GM23338 (cell line): Measurements from ENCODE around the gene VEPH1. TPM values are rescaled to one million over a fixed set of nuclear protein-coding genes. Genes with fewer than 3 reads are reported as not detected.

ENCODE experiments used
- ATAC-seq: fragments of 200-7000 bp; cut with Tn5 transposase; 3 replicates; pipeline ENCODE4 v1.9.1; 2020
- DNase-seq: peaks from one replicate; pipeline ENCODE4 v3.0.0-alpha.2; 2015; ENCODE audit warnings: low spot score
- H2AFZ ChIP-seq: fragments of 200-600 bp; sonication (generic); 2 replicates; pipeline ENCODE4 v1.8.0; 2016; ENCODE audit warnings: antibody characterized with exemption, mild to moderate bottlenecking, moderate library complexity
- H3F3A ChIP-seq: fragments of 200-600 bp; sonication (generic); replicated peaks from 2 replicates; pipeline ENCODE4 v1.8.0; 2017; ENCODE audit warnings: antibody characterized with exemption, mixed run types, low read depth
- H3K27ac ChIP-seq: fragments of 200-600 bp; sonication (generic); 2 replicates; pipeline ENCODE4 v1.6.1; 2016; ENCODE audit warnings: low read depth
- H3K27me3 ChIP-seq: fragments of 200-600 bp; sonication (generic); 2 replicates; pipeline ENCODE4 v1.8.0; 2016; ENCODE audit warnings: mild to moderate bottlenecking, mixed run types, moderate library complexity; ENCODE audit not compliant: insufficient read depth
- H3K36me3 ChIP-seq: fragments of 200-600 bp; sonication (generic); 2 replicates; pipeline ENCODE4 v1.8.0; 2016; ENCODE audit warnings: mild to moderate bottlenecking; ENCODE audit not compliant: insufficient read depth
- H3K4me1 ChIP-seq: fragments of 200-600 bp; sonication (generic); 2 replicates; pipeline ENCODE4 v1.8.0; 2016; ENCODE audit warnings: mild to moderate bottlenecking, moderate library complexity; ENCODE audit not compliant: insufficient read depth
- H3K4me2 ChIP-seq: fragments of 200-600 bp; sonication (generic); 2 replicates; pipeline ENCODE4 v1.7.1; 2017; ENCODE audit warnings: mixed run types
- H3K4me3 ChIP-seq: fragments of 200-600 bp; sonication (generic); 2 replicates; pipeline ENCODE4 v1.6.1; 2016; ENCODE audit warnings: mixed run types
- H3K79me2 ChIP-seq: fragments of 200-600 bp; sonication (generic); replicated peaks from 2 replicates; pipeline ENCODE4 v1.8.0; 2017; ENCODE audit warnings: mild to moderate bottlenecking; ENCODE audit not compliant: insufficient read depth
- H3K9me2 ChIP-seq: fragments of 200-600 bp; sonication (generic); 2 replicates; pipeline ENCODE4 v1.8.0; 2017; ENCODE audit not compliant: insufficient read depth
- H4K20me1 ChIP-seq: fragments of 200-600 bp; sonication (generic); replicated peaks from 2 replicates; pipeline ENCODE4 v1.8.0; 2017; ENCODE audit warnings: mild to moderate bottlenecking; ENCODE audit not compliant: insufficient read depth
- H3K27ac Mint-ChIP-seq: 2 replicates; pipeline ENCODE4 v1.8.0; 2020; ENCODE audit warnings: inconsistent platforms, mild to moderate bottlenecking, moderate library complexity, mixed read lengths
- H3K27me3 Mint-ChIP-seq: 3 replicates; pipeline ENCODE4 v1.8.0; 2022; ENCODE audit warnings: low read depth, mild to moderate bottlenecking, moderate library complexity, mixed read lengths, inconsistent platforms; ENCODE audit not compliant: insufficient read depth, poor library complexity
- H3K36me3 Mint-ChIP-seq: 3 replicates; pipeline ENCODE4 v1.8.0; 2021; ENCODE audit warnings: low read depth, mild to moderate bottlenecking, inconsistent platforms, moderate library complexity, mixed read lengths
- H3K4me1 Mint-ChIP-seq: 3 replicates; pipeline ENCODE4 v1.8.0; 2020; ENCODE audit warnings: mild to moderate bottlenecking, inconsistent platforms, mixed read lengths
- H3K4me3 Mint-ChIP-seq: 3 replicates; pipeline ENCODE4 v1.8.0; 2021; ENCODE audit warnings: moderate library complexity, mild to moderate bottlenecking, inconsistent platforms, mixed read lengths
- H3K9me3 Mint-ChIP-seq: 3 replicates; pipeline ENCODE4 v1.8.0; 2020; ENCODE audit warnings: moderate library complexity, mild to moderate bottlenecking, inconsistent platforms, mixed read lengths
- CREB1 ChIP-seq: fragments of 250-450 bp; sonication (Bioruptor Pico); IDR thresholded peaks from 2 replicates; pipeline ENCODE4 v1.5.0; 2020; ENCODE audit warnings: low read depth, mild to moderate bottlenecking, moderate library complexity
- EZH2 ChIP-seq: fragments of 200-600 bp; sonication (generic); IDR thresholded peaks from one replicate; pipeline ENCODE4 v1.8.0; 2017; ENCODE audit warnings: antibody characterized with exemption, mild to moderate bottlenecking, low read depth; ENCODE audit not compliant: unreplicated experiment
- EZH2phosphoT487 ChIP-seq: fragments of 200-600 bp; sonication (generic); IDR thresholded peaks from one replicate; pipeline ENCODE4 v1.8.1; 2018; ENCODE audit warnings: antibody characterized with exemption; ENCODE audit not compliant: unreplicated experiment
- JUNB ChIP-seq: IDR thresholded peaks from one replicate; pipeline ENCODE4 v1.6.1; 2016; ENCODE audit warnings: antibody characterized with exemption; ENCODE audit not compliant: unreplicated experiment
- NANOG ChIP-seq: IDR thresholded peaks from 2 replicates; pipeline ENCODE4 v1.6.1; 2016; ENCODE audit warnings: antibody characterized with exemption, borderline replicate concordance
- POLR2AphosphoS5 ChIP-seq: IDR thresholded peaks from 2 replicates; pipeline ENCODE4 v1.6.1; 2016; ENCODE audit warnings: antibody characterized with exemption, low read depth
- STAT1 ChIP-seq: IDR thresholded peaks from one replicate; pipeline ENCODE4 v1.6.1; 2016; ENCODE audit warnings: antibody characterized with exemption; ENCODE audit not compliant: unreplicated experiment
- ZNF114 ChIP-seq: fragments of 250-450 bp; sonication (Bioruptor Pico); IDR thresholded peaks from 2 replicates; pipeline ENCODE4 v1.5.0; 2020; ENCODE audit warnings: mild to moderate bottlenecking, moderate library complexity
- ZNF331 ChIP-seq: fragments of 250-450 bp; sonication (Bioruptor Pico); IDR thresholded peaks from 2 replicates; pipeline ENCODE4 v1.5.0; 2020; ENCODE audit warnings: low read depth, mild to moderate bottlenecking, moderate library complexity
- polyA plus RNA-seq: library from polyadenylated mRNA; unstranded; fragments of >200 nt; fragmentation: Nextera tagmentation; extraction: Ambion mirVana; gene quantifications from 2 replicates; pipeline ENCODE4 v1.2.1, GENCODE V29; 2016
- total RNA-seq: library from RNA; depleted of rRNA; stranded (reverse); fragments of >200 nt; shearing (Covaris generic); gene quantifications from 2 replicates; pipeline ENCODE4 v1.2.3, GENCODE V29; 2014
- TF ChIP-seq, protein P1 (sequence below): IDR thresholded peaks from 2 replicates; pipeline ENCODE4 v1.6.1; 2016; ENCODE audit warnings: antibody characterized with exemption
- TF ChIP-seq, protein P2 (sequence below): fragments of 250-450 bp; sonication (Bioruptor Pico); IDR thresholded peaks from 2 replicates; pipeline ENCODE4 v1.5.0; 2020; ENCODE audit warnings: mild to moderate bottlenecking, moderate library complexity
- TF ChIP-seq, protein P3 (sequence below): IDR thresholded peaks from one replicate; pipeline ENCODE4 v1.6.1; 2018; ENCODE audit warnings: antibody characterized with exemption; ENCODE audit not compliant: unreplicated experiment
- TF ChIP-seq, protein P4 (sequence below), 2 experiments: fragments of 200-600 bp in 1 of 2; sonication (generic) in 1 of 2; conservative IDR thresholded peaks; 2 replicates each; pipeline versions ENCODE4 v1.5.1 to v1.6.1; 2016 to 2017; ENCODE audit warnings: antibody characterized with exemption in 2 of 2, low read depth in 2 of 2, mild to moderate bottlenecking in 2 of 2, moderate library complexity in 1 of 2

VEPH1 gene
- total and polyA plus RNA-seq, 2 experiments from 2014 or later = 15.4 to 33.8 TPM

DNA sequence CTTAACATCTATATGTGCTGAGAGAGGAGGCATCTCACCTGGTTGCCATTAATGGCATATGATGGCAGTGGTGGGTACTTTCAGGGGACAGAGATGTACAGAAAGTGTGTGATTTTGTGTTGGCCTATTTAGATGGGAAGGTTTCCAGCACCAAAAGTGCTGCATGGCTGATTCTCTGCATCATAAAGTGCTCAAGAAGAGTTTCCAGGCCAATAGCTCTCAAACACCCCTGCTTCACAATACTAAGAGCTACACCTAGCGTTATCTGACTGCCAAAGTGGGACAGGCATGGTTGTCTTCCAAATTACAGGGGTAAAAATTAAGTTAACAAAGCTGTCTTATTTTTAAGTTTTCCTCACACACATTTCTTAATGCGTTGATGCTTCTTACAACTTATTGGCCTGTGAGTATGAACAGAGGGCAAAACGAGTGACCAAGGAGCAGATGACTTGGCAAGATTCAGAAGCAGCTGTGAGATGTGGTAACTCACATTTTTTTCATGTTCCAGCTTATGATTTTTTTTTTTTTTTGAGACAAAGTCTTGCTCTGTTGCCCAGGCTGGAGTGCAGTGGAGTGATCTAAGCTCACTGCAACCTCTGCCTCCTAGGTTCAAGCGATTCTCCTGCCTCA lies 41.4 kb upstream of the VEPH1 start:
- Mint-ChIP-seq H3K4me1 (no peaks in the 10 kb centered on the region; the same call in 2 of the 3 replicates), H3K9me3 (peaks cover 12% of the 10 kb centered on the region), H3K36me3 (0 out of 3 replicates have a peak, but pooled peaks cover 6% of the 10 kb centered on the region), H3K27ac (no peak overlapping the region), H3K27me3 (no peaks in the 10 kb centered on the region), H3K4me3 (no peak overlapping the region)
- H3K4me1 ChIP-seq = no peaks in the 10 kb centered on the region; the same call in 1 of the 2 replicates
- H3K27ac ChIP-seq = no peak overlapping the region
- ATAC-seq (no peak), DNase-seq (no peak)
- H3K79me2 ChIP-seq = no peaks in the 10 kb centered on the region
- H3K4me3 ChIP-seq = no peak overlapping the region
- 0 out of 2 replicates have a peak, but pooled peaks cover 5% of the 10 kb centered on the region for H3K27me3 ChIP-seq
- H3K36me3 ChIP-seq = no peaks in the 10 kb centered on the region
- no peaks in the 10 kb centered on the region for H3F3A ChIP-seq
- H4K20me1 ChIP-seq = no peaks in the 10 kb centered on the region
- H3K9me2 ChIP-seq = no peaks in the 10 kb centered on the region
- H2AFZ ChIP-seq = no peak overlapping the region
- TF ChIP-seq, protein P1, sequence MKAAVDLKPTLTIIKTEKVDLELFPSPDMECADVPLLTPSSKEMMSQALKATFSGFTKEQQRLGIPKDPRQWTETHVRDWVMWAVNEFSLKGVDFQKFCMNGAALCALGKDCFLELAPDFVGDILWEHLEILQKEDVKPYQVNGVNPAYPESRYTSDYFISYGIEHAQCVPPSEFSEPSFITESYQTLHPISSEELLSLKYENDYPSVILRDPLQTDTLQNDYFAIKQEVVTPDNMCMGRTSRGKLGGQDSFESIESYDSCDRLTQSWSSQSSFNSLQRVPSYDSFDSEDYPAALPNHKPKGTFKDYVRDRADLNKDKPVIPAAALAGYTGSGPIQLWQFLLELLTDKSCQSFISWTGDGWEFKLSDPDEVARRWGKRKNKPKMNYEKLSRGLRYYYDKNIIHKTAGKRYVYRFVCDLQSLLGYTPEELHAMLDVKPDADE = no peak
- TF ChIP-seq, protein P2, sequence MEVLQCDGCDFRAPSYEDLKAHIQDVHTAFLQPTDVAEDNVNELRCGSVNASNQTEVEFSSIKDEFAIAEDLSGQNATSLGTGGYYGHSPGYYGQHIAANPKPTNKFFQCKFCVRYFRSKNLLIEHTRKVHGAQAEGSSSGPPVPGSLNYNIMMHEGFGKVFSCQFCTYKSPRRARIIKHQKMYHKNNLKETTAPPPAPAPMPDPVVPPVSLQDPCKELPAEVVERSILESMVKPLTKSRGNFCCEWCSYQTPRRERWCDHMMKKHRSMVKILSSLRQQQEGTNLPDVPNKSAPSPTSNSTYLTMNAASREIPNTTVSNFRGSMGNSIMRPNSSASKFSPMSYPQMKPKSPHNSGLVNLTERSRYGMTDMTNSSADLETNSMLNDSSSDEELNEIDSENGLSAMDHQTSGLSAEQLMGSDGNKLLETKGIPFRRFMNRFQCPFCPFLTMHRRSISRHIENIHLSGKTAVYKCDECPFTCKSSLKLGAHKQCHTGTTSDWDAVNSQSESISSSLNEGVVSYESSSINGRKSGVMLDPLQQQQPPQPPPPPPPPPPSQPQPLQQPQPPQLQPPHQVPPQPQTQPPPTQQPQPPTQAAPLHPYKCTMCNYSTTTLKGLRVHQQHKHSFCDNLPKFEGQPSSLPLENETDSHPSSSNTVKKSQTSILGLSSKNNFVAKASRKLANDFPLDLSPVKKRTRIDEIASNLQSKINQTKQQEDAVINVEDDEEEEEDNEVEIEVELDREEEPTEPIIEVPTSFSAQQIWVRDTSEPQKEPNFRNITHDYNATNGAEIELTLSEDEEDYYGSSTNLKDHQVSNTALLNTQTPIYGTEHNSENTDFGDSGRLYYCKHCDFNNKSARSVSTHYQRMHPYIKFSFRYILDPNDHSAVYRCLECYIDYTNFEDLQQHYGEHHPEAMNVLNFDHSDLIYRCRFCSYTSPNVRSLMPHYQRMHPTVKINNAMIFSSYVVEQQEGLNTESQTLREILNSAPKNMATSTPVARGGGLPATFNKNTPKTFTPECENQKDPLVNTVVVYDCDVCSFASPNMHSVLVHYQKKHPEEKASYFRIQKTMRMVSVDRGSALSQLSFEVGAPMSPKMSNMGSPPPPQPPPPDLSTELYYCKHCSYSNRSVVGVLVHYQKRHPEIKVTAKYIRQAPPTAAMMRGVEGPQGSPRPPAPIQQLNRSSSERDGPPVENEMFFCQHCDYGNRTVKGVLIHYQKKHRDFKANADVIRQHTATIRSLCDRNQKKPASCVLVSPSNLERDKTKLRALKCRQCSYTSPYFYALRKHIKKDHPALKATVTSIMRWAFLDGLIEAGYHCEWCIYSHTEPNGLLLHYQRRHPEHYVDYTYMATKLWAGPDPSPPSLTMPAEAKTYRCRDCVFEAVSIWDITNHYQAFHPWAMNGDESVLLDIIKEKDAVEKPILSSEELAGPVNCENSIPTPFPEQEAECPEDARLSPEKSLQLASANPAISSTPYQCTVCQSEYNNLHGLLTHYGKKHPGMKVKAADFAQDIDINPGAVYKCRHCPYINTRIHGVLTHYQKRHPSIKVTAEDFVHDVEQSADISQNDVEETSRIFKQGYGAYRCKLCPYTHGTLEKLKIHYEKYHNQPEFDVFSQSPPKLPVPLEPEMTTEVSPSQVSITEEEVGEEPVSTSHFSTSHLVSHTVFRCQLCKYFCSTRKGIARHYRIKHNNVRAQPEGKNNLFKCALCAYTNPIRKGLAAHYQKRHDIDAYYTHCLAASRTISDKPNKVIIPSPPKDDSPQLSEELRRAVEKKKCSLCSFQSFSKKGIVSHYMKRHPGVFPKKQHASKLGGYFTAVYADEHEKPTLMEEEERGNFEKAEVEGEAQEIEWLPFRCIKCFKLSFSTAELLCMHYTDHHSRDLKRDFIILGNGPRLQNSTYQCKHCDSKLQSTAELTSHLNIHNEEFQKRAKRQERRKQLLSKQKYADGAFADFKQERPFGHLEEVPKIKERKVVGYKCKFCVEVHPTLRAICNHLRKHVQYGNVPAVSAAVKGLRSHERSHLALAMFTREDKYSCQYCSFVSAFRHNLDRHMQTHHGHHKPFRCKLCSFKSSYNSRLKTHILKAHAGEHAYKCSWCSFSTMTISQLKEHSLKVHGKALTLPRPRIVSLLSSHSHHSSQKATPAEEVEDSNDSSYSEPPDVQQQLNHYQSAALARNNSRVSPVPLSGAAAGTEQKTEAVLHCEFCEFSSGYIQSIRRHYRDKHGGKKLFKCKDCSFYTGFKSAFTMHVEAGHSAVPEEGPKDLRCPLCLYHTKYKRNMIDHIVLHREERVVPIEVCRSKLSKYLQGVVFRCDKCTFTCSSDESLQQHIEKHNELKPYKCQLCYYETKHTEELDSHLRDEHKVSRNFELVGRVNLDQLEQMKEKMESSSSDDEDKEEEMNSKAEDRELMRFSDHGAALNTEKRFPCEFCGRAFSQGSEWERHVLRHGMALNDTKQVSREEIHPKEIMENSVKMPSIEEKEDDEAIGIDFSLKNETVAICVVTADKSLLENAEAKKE (CRISPR knock-in tag) = no peak
- TF ChIP-seq ZNF114 (CRISPR knock-in tag) = no peak
- TF ChIP-seq POLR2AphosphoS5 = no peak
- no peak for TF ChIP-seq EZH2phosphoT487
- no peak for TF ChIP-seq ZNF331
- TF ChIP-seq, protein P3, sequence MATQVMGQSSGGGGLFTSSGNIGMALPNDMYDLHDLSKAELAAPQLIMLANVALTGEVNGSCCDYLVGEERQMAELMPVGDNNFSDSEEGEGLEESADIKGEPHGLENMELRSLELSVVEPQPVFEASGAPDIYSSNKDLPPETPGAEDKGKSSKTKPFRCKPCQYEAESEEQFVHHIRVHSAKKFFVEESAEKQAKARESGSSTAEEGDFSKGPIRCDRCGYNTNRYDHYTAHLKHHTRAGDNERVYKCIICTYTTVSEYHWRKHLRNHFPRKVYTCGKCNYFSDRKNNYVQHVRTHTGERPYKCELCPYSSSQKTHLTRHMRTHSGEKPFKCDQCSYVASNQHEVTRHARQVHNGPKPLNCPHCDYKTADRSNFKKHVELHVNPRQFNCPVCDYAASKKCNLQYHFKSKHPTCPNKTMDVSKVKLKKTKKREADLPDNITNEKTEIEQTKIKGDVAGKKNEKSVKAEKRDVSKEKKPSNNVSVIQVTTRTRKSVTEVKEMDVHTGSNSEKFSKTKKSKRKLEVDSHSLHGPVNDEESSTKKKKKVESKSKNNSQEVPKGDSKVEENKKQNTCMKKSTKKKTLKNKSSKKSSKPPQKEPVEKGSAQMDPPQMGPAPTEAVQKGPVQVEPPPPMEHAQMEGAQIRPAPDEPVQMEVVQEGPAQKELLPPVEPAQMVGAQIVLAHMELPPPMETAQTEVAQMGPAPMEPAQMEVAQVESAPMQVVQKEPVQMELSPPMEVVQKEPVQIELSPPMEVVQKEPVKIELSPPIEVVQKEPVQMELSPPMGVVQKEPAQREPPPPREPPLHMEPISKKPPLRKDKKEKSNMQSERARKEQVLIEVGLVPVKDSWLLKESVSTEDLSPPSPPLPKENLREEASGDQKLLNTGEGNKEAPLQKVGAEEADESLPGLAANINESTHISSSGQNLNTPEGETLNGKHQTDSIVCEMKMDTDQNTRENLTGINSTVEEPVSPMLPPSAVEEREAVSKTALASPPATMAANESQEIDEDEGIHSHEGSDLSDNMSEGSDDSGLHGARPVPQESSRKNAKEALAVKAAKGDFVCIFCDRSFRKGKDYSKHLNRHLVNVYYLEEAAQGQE = no peak
- no peak for TF ChIP-seq CREB1 (CRISPR knock-in tag)
- TF ChIP-seq, protein P4, sequence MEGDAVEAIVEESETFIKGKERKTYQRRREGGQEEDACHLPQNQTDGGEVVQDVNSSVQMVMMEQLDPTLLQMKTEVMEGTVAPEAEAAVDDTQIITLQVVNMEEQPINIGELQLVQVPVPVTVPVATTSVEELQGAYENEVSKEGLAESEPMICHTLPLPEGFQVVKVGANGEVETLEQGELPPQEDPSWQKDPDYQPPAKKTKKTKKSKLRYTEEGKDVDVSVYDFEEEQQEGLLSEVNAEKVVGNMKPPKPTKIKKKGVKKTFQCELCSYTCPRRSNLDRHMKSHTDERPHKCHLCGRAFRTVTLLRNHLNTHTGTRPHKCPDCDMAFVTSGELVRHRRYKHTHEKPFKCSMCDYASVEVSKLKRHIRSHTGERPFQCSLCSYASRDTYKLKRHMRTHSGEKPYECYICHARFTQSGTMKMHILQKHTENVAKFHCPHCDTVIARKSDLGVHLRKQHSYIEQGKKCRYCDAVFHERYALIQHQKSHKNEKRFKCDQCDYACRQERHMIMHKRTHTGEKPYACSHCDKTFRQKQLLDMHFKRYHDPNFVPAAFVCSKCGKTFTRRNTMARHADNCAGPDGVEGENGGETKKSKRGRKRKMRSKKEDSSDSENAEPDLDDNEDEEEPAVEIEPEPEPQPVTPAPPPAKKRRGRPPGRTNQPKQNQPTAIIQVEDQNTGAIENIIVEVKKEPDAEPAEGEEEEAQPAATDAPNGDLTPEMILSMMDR (conservative IDR thresholded peaks at IDR 0.05; ENCODE audit: low read depth in 2 of 2) = no peak
- no peak for TF ChIP-seq NANOG
- no peak for TF ChIP-seq EZH2
- no peak for TF ChIP-seq JUNB
- TF ChIP-seq STAT1 = no peak
- no peak overlapping the region for H3K4me2 ChIP-seq
